Cardiac septum (tissue), 1 donor: ENCODE results near the gene OR1S2. TPM values are rescaled to one million over a fixed set of nuclear protein-coding genes. Genes with fewer than 3 reads are reported as not detected.

Experiments used
- total RNA-seq: library from RNA; stranded (reverse); fragmentation: NEBNext Ultra II Directional; extraction: Animal tissue kit (Norgen Biotek cat#: 25700); gene quantifications from one replicate; pipeline ENCODE4 v1.2.1, GENCODE V29; 2021
- donor health status: DM: no; HTN: no; CAD: no.

Gene OR1S2
- total RNA-seq, 1 donor from 2014 or later, result not detected

Other genes with a start within 250 kb of the OR1S2 start
- gene OR9Q1, start 180.3 kb downstream of the OR1S2 start, total RNA-seq, result not detected
- not detected for gene OR6Q1, start 173.2 kb downstream of the OR1S2 start, total RNA-seq
- not detected for gene OR9I1, start 78.6 kb downstream of the OR1S2 start, total RNA-seq
- not detected for gene OR9Q2, start 15.1 kb downstream of the OR1S2 start, total RNA-seq
- gene OR1S1, start 8.6 kb upstream of the OR1S2 start, total RNA-seq, result not detected
- gene OR10Q1, start 24.8 kb upstream of the OR1S2 start, total RNA-seq, result not detected
- not detected for gene OR10W1, start 64.1 kb upstream of the OR1S2 start, total RNA-seq
- gene OR5B17, start 154.9 kb upstream of the OR1S2 start, total RNA-seq, result not detected
- not detected for gene OR5B3, start 202.7 kb upstream of the OR1S2 start, total RNA-seq
- gene OR5B2, start 224.0 kb upstream of the OR1S2 start, total RNA-seq, result not detected
- gene OR5B12, start 238.1 kb upstream of the OR1S2 start, total RNA-seq, result not detected